Measurements from ENCODE around the gene ADGRA1.

GRCh38 chr10:133166828-133167692 lies 79.3 kb downstream of the ADGRA1 start:
- TF ChIP-seq CTCF (IDR thresholded peaks at IDR 0.05; ENCODE audit: low read length): no peak
- TF ChIP-seq EZH2 (optimal IDR thresholded peaks at IDR 0.05; ENCODE audit: low read depth, low read length): no peak

Measured in MM.1S (cell line).